Measurements from ENCODE around the gene LAS1L. TPM values are rescaled to one million over a fixed set of nuclear protein-coding genes. Genes with fewer than 3 reads are reported as not detected.

The LAS1L gene
- total and polyA plus RNA-seq, 7 experiments from 2014 or later, result 37.2 to 50.2 (median 44.9) TPM

DNA sequence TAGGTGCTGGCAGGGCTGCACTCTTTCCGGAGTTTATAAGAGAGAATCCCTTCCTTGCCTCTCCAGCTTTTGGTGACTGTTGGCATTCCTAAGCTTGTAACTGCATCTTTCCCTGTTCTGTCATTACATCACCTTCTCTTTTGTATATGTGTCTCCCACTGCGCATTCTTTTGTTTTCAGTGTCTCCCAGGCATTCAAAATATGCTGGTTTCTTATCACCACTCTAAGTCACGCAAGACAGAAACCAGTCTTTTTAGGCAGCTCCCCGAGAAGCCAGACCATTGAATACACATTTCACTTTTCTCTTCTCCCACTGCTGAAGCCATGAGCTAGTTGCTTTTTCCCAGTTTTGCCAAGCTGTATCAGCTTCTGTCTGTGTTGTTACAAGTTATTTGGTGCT, 71.0 kb downstream of the LAS1L start:
- Mint-ChIP-seq H3K27me3 (no peaks in the 10 kb centered on the region), H3K27ac (no peak overlapping the region), H3K4me1 (no peaks in the 10 kb centered on the region), H3K4me3 (no peak overlapping the region), H3K36me3 (peaks cover 0 to 4% (median 0%) of the 10 kb centered on the region in 5 donors), H3K9me3 (peaks cover 0 to 53% (median 10%) of the 10 kb centered on the region in 11 donors)
- Histone ChIP-seq H3K4me1 (ENCODE audit: control insufficient read depth in 2 of 2, insufficient read depth in 2 of 2, low read length in 2 of 2) (no peaks in the 10 kb centered on the region), H3K27ac (ENCODE audit: low read depth, low read length) (no peak overlapping the region), H3K9me3 (ENCODE audit: control insufficient read depth in 2 of 3, low read length in 3 of 3) (no peaks in the 10 kb centered on the region), H3K27me3 (ENCODE audit: control insufficient read depth in 2 of 2, insufficient read depth in 2 of 2, low read length in 2 of 2) (no peaks in the 10 kb centered on the region), H3K36me3 (ENCODE audit: control insufficient read depth in 2 of 3, insufficient read depth in 3 of 3, low read length in 3 of 3) (no peaks in the 10 kb centered on the region), H3K4me3 (ENCODE audit: low read length) (no peak overlapping the region)
- no peak for ATAC-seq
- intact Hi-C loops (cut with micrococcal nuclease), result no loop called here
- no peak for DNase-seq
- ChIA-PET CTCF (no interaction called here), POLR2A (no interaction called here)

Other genes starting within 250 kb of the LAS1L start
- 100 to 1,000 TPM; 267 to 635 (median 274) TPM for gene MSN, start 132.9 kb upstream of the LAS1L start, total RNA-seq
- gene MSN, start 132.9 kb upstream of the LAS1L start, polyA plus RNA-seq, result 100 to 1,000 TPM; 485 to 550 TPM

Measured in naive thymus-derived CD4-positive, alpha-beta T cell (primary cell).